Upper lobe of left lung (tissue), 4 donors: ENCODE data around the gene C17orf100.

Experiments
- CTCF ChIP-seq, 6 experiments: fragments of 450-650 bp in 4 of 6; fragments of 200-600 bp in 2 of 6; sonication (generic) in 2 of 6; IDR thresholded peaks; one replicate each; pipeline ENCODE4 v1.5.1; 2016 to 2019; ENCODE audit warnings: antibody characterized with exemption in 6 of 6
- POLR2A ChIP-seq, 4 donors: fragments of 450-650 bp; IDR thresholded peaks; one replicate each; pipeline ENCODE4 v1.5.1; 2016 to 2017; ENCODE audit warnings: antibody characterized with exemption in 4 of 4, mild to moderate bottlenecking in 2 of 4

- no peak for TF ChIP-seq CTCF (IDR thresholded peaks at IDR 0.05)
- TF ChIP-seq POLR2A (IDR thresholded peaks at IDR 0.05), result no peak
These were observed 15.5 kb upstream of the C17orf100 start for GRCh38 chr17:6636105-6636504.
